Measurements from ENCODE around the gene IL2RA. TPM values are rescaled to one million over a fixed set of nuclear protein-coding genes. Genes with fewer than 3 reads are reported as not detected.

The IL2RA gene
- total and polyA plus RNA-seq, 9 of the 15 experiments (the other 6 are each of a cell fraction or from before 2014, with no cell fraction given), result 0.95 TPM; not detected in 8

GRCh38 chr10:6024334-6024682, 37.9 kb downstream of the IL2RA start:
- Histone ChIP-seq H3K27me3 (ENCODE audit: control insufficient read depth in 2 of 2, insufficient read depth in 2 of 2, low read length in 2 of 2) (peaks cover 12 to 28% of the 10 kb centered on the region in 2 experiments; a peak in 4 of 5 replicates), H4K20me1 (replicated peaks; ENCODE audit: control insufficient read depth, insufficient read depth, low read length) (no peaks in the 10 kb centered on the region; the same call in 1 of the 2 replicates), H3K4me3 (no peak overlapping the region), H3K27ac (ENCODE audit: extremely low read depth, low read depth, low read length) (no peak overlapping the region), H2AFZ (ENCODE audit: low read depth, low read length) (no peak overlapping the region), H3K9ac (ENCODE audit: insufficient read depth in 1 of 2, low read depth in 2 of 2, low read length in 2 of 2) (no peak overlapping the region), H3K9me3 (replicated peaks; ENCODE audit: control insufficient read depth, insufficient read depth, low read depth, low read length) (no peaks in the 10 kb centered on the region), H3K79me2 (ENCODE audit: control insufficient read depth, insufficient read depth, low read length) (no peaks in the 10 kb centered on the region), H3K4me1 (replicated peaks in 1 of 2; ENCODE audit: control insufficient read depth in 2 of 2, insufficient read depth in 2 of 2, low read length in 2 of 2) (peaks cover 5 to 7% of the 10 kb centered on the region in 2 experiments; a peak in 4 of 5 replicates), H3K9me1 (ENCODE audit: control insufficient read depth, insufficient read depth, low read length) (peaks cover 3% of the 10 kb centered on the region), H3K36me3 (ENCODE audit: control insufficient read depth, insufficient read depth, low read length) (no peaks in the 10 kb centered on the region), H3K4me2 (ENCODE audit: insufficient read depth, low read length) (no peak overlapping the region)
- ChIA-PET CTCF (ENCODE audit: low intra/inter-chr PET ratio) (no interaction called here), POLR2A (no interaction called here)
- in situ Hi-C loops (cut with MboI), result no loop called here
- TF ChIP-seq HEY1 (CRISPR knock-in tag; IDR thresholded peaks at IDR 0.05; ENCODE audit: borderline replicate concordance) (no peak), NUFIP1 (IDR thresholded peaks at IDR 0.05; ENCODE audit: partially characterized antibody) (no peak), POLR2A (conservative IDR thresholded peaks at IDR 0.05) (no peak), ZNF655 (CRISPR knock-in tag; IDR thresholded peaks at IDR 0.05) (no peak), NELFE (IDR thresholded peaks at IDR 0.05; ENCODE audit: insufficient read depth, insufficient read length) (no peak), ZNF668 (CRISPR knock-in tag; IDR thresholded peaks at IDR 0.05) (no peak), RNF2 (IDR thresholded peaks at IDR 0.05) (no peak), L3MBTL2 (IDR thresholded peaks at IDR 0.05) (no peak)
- ATAC-seq (no peak), FAIRE-seq (peak; percentile 15), DNase-seq (ENCODE audit: extremely low read depth in 1 of 4, low spot score in 3 of 4) (no peak)
- intact Hi-C loops (cut with micrococcal nuclease), result no loop called here
- no TSS peak for BruUV-seq (replicated peaks)
- WGBS (ENCODE audit: insufficient coverage, low coverage, missing lambda C conversion rate), result 11% methylated on average over 10 of the region's 10 CpGs
